Smooth muscle cell (in vitro differentiated cells): ENCODE measurements around the gene CHST11. TPM values are rescaled to one million over a fixed set of nuclear protein-coding genes. Genes with fewer than 3 reads are reported as not detected.

Source experiments
- DNase-seq: peaks from one replicate; lab custom pipeline; 2025; ENCODE audit not compliant: unreplicated experiment; lab: John Stamatoyannopoulos, UW
- H2AFZ ChIP-seq: fragments of 200-600 bp; sonication (generic); 2 replicates; pipeline ENCODE4 v1.6.0; 2016; ENCODE audit warnings: antibody characterized with exemption, low read depth, mild to moderate bottlenecking
- H3F3A ChIP-seq: fragments of 200-600 bp; sonication (generic); 2 replicates; pipeline ENCODE4 v1.6.0; 2017; ENCODE audit warnings: antibody characterized with exemption, low read depth
- H3K27ac ChIP-seq: fragments of 200-600 bp; sonication (generic); 2 replicates; pipeline ENCODE4 v1.5.1; 2016; ENCODE audit warnings: low read depth, mild to moderate bottlenecking
- H3K27me3 ChIP-seq: fragments of 200-600 bp; sonication (generic); 2 replicates; pipeline ENCODE4 v1.6.1; 2016; ENCODE audit warnings: low read depth, mild to moderate bottlenecking
- H3K36me3 ChIP-seq: fragments of 200-600 bp; sonication (generic); 2 replicates; pipeline ENCODE4 v1.5.1; 2016; ENCODE audit warnings: low read depth
- H3K4me1 ChIP-seq: fragments of 200-600 bp; sonication (generic); 2 replicates; pipeline ENCODE4 v1.5.1; 2016; ENCODE audit warnings: low read depth
- H3K4me2 ChIP-seq: fragments of 200-600 bp; sonication (generic); 2 replicates; pipeline ENCODE4 v1.6.0; 2016; ENCODE audit warnings: mild to moderate bottlenecking
- H3K4me3 ChIP-seq: fragments of 200-600 bp; sonication (generic); 2 replicates; pipeline ENCODE4 v1.5.1; 2016; ENCODE audit warnings: mild to moderate bottlenecking
- H3K79me2 ChIP-seq: fragments of 200-600 bp; sonication (generic); 2 replicates; pipeline ENCODE4 v1.6.0; 2016; ENCODE audit warnings: low read depth, mild to moderate bottlenecking
- H3K9ac ChIP-seq: fragments of 200-600 bp; sonication (generic); 2 replicates; pipeline ENCODE4 v1.6.0; 2016; ENCODE audit warnings: low read depth
- H3K9me3 ChIP-seq: fragments of 200-600 bp; sonication (generic); replicated peaks from 2 replicates; pipeline ENCODE4 v1.5.1; 2016; ENCODE audit warnings: low read depth
- H4K20me1 ChIP-seq: fragments of 200-600 bp; sonication (generic); 2 replicates; pipeline ENCODE4 v1.6.0; 2016; ENCODE audit warnings: low read depth
- WGBS: methylation state at CpG from one replicate; pipeline ENCODE4 v1.1.7; 2016; ENCODE audit warnings: low lambda C conversion rate; 5-methylcytosine and 5-hydroxymethylcytosine counted together
- polyA plus RNA-seq: library from polyadenylated mRNA; unstranded; fragments of >200 nt; fragmentation: Nextera tagmentation; extraction: Ambion mirVana; gene quantifications from 2 replicates; pipeline ENCODE4 v1.2.1, GENCODE V29; 2016
- total RNA-seq: library from RNA; depleted of rRNA; stranded (reverse); fragments of >200 nt; gene quantifications from 2 replicates; pipeline ENCODE4 v1.2.3, GENCODE V29; 2014
- TF ChIP-seq, protein P1 (sequence below): fragments of 200-600 bp; sonication (generic); IDR thresholded peaks from 2 replicates; pipeline ENCODE4 v1.5.1; 2017; ENCODE audit warnings: borderline replicate concordance, mild to moderate bottlenecking, antibody characterized with exemption; ENCODE audit not compliant: insufficient read depth, poor library complexity, severe bottlenecking

CHST11 gene
- total and polyA plus RNA-seq, 2 experiments from 2014 or later: 6.9 to 10.2 TPM

DNA sequence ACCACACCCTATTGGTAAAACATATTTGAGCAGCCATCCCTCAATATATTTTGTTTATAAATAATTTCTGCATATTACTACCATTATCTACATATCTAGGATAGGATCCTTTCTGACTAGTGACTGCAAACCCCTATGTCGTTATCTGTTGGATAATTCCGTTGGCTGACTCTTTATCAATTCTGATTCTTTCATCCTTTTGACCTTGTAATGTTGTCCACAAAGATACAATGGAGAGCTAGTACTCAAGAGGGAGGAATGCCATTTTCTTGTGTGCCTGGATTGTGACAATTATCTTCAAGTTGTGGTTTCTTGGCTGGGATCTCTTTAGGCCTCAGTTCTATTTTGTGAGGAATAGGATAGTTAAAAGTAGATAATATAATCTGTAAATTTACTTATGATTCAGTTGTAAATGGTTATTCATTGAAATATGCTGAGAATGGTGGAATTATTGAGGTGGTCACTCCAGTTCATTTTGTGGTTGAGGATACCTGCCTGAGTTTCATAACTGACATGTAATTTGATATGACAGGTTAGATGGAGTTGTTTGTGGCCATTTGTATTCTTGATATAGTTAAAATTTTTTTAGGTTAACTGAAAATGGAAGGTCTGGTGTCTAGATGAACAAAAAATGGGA, 10.1 kb downstream of the CHST11 start:
- DNase-seq: no peak
- TF ChIP-seq, protein P1, sequence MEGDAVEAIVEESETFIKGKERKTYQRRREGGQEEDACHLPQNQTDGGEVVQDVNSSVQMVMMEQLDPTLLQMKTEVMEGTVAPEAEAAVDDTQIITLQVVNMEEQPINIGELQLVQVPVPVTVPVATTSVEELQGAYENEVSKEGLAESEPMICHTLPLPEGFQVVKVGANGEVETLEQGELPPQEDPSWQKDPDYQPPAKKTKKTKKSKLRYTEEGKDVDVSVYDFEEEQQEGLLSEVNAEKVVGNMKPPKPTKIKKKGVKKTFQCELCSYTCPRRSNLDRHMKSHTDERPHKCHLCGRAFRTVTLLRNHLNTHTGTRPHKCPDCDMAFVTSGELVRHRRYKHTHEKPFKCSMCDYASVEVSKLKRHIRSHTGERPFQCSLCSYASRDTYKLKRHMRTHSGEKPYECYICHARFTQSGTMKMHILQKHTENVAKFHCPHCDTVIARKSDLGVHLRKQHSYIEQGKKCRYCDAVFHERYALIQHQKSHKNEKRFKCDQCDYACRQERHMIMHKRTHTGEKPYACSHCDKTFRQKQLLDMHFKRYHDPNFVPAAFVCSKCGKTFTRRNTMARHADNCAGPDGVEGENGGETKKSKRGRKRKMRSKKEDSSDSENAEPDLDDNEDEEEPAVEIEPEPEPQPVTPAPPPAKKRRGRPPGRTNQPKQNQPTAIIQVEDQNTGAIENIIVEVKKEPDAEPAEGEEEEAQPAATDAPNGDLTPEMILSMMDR: no peak
- Histone ChIP-seq H3K4me1 (no peaks in the 10 kb centered on the region), H4K20me1 (peaks cover 34% of the 10 kb centered on the region), H3K9me3 (no peaks in the 10 kb centered on the region), H3K36me3 (no peaks in the 10 kb centered on the region), H3K4me3 (no peak overlapping the region), H3K27me3 (no peaks in the 10 kb centered on the region), H3F3A (no peaks in the 10 kb centered on the region), H3K79me2 (peaks cover 19% of the 10 kb centered on the region), H3K4me2 (no peak overlapping the region), H3K27ac (no peak overlapping the region), H2AFZ (no peak overlapping the region), H3K9ac (no peak overlapping the region)
- 75% methylated on average over 2 of the region's 2 CpGs for WGBS

DNA sequence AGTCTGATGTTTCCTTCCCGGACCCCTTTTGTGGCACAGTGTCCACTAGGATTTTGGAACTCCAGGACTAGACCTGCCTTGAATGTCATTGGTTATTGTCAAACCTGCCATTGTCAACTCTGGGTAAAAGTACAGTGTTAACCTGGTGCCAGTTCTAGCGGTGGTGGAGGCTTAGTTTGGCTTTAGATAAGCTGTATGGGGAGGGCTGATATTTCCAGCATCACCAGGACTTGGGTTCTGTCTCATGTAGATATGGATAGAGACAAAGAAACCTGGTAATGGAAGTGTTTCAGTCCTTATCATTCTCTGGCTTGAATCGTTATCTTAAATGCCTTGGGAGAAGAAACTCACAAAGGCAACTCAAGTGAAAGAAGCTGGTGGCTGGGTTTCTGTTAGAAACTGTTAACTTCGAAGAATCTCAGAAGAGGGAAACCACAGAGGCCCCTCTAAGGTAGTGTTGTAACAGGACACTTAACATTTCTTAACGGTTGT, 10.6 kb downstream of the CHST11 start:
- H3K9ac ChIP-seq: no peak overlapping the region
- H3K4me3 ChIP-seq: no peak overlapping the region
- H2AFZ ChIP-seq: no peak overlapping the region
- peaks cover 34% of the 10 kb centered on the region for H4K20me1 ChIP-seq
- H3F3A ChIP-seq: no peaks in the 10 kb centered on the region
- no peaks in the 10 kb centered on the region for H3K4me1 ChIP-seq
- DNase-seq: no peak
- TF ChIP-seq, protein P1: no peak
- H3K36me3 ChIP-seq: no peaks in the 10 kb centered on the region
- no peak overlapping the region for H3K27ac ChIP-seq
- H3K4me2 ChIP-seq: no peak overlapping the region
- H3K27me3 ChIP-seq: no peaks in the 10 kb centered on the region
- peaks cover 18% of the 10 kb centered on the region for H3K79me2 ChIP-seq
- no peaks in the 10 kb centered on the region for H3K9me3 ChIP-seq
- WGBS: 55% methylated on average over 5 of the region's 5 CpGs

DNA sequence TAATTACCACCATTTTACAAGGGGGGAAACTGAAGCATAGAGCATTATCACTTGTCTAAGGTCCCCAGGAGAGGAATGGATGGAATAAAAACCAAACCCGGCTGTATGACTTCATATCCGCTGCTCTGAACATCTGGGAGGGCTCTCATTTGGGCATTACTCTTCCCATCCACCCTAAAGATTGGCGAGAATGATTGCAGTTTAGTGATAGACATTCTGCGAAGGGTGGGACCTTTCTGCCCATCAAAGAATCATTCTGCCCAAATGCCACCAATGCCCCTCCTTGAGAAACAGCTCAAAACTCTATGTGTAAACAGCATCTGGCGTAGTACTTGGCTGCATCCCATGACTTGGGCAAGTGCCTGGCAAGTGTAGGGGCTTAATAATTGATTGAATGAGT, 11.6 kb downstream of the CHST11 start:
- H3K36me3 ChIP-seq: no peaks in the 10 kb centered on the region
- no peak overlapping the region for H3K4me3 ChIP-seq
- no peaks in the 10 kb centered on the region for H3K27me3 ChIP-seq
- no peaks in the 10 kb centered on the region for H3K9me3 ChIP-seq
- no peak for DNase-seq
- H4K20me1 ChIP-seq: peaks cover 39% of the 10 kb centered on the region
- no peak overlapping the region for H3K27ac ChIP-seq
- 95% methylated on average over 5 of the region's 5 CpGs for WGBS
- no peak overlapping the region for H2AFZ ChIP-seq
- TF ChIP-seq, protein P1: no peak
- no peak overlapping the region for H3K4me2 ChIP-seq
- no peaks in the 10 kb centered on the region for H3K4me1 ChIP-seq
- H3F3A ChIP-seq: no peaks in the 10 kb centered on the region
- peaks cover 17% of the 10 kb centered on the region for H3K79me2 ChIP-seq
- H3K9ac ChIP-seq: no peak overlapping the region

DNA sequence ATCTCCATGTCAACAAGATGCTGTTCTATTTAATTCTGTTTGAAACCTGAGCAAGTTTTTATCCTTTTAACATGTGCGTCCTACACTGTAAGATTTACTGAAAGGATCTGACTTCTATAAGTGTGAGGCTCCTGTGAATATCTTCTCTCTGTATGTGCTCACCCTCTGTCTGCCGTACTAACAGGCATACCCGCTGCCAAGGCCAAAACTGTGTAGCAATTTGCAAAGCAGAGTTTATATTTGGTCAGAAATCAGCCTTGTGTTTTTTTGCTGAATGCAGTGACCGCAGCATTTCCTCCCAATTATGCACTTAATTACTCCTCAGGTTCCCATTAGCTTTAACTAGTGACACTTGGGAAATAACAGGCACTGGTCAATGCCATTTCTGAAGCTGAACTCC, 12.3 kb downstream of the CHST11 start:
- Histone ChIP-seq H3K27me3 (no peaks in the 10 kb centered on the region), H3K4me2 (no peak overlapping the region), H3K36me3 (no peaks in the 10 kb centered on the region), H3K4me1 (peaks cover 4% of the 10 kb centered on the region), H2AFZ (no peak overlapping the region), H3K27ac (no peak overlapping the region), H3K9ac (no peak overlapping the region), H3K4me3 (no peak overlapping the region), H3K9me3 (no peaks in the 10 kb centered on the region), H4K20me1 (peaks cover 34% of the 10 kb centered on the region), H3F3A (no peaks in the 10 kb centered on the region), H3K79me2 (peaks cover 12% of the 10 kb centered on the region)
- WGBS: 94% methylated on average over 4 of the region's 4 CpGs
- DNase-seq: no peak
- TF ChIP-seq, protein P1: no peak
